CD4-positive, alpha-beta T cell treated with Interleukin-4 for 4 hours (primary cell): ENCODE data around the gene TRAPPC11.

Source experiments
- DNase-seq: peaks from one replicate; pipeline ENCODE4 v3.0.0-alpha.2; 2020

The TRAPPC11 gene

DNA sequence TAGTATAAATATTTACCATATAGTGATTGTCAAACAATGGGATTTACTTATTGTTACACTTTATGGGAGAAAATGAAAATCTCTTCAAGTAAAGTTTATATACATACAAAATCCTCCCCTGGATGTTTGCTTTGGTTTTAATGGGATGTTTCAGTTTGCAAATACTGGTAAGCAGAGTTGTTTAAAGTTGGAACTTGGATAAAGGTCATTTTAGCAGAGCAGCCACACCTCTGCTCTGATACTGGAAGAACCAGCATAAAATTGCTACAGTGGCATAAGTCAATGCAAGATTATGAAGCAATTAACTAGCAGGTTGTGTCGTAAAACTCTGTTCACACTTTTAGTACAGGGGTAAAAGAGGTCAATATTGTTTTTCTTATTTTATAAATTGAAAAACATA, 101.2 kb downstream of the TRAPPC11 start:
- DNase-seq = no peak
